HepG2 (cell line): ENCODE results near the gene TMEM164. TPM values are rescaled to one million over a fixed set of nuclear protein-coding genes. Genes with fewer than 3 reads are reported as not detected.

Experiments used
- ATAC-seq: fragments of 200-7000 bp; cut with Tn5 transposase; 3 replicates; pipeline ENCODE4 v1.9.1; 2020; ENCODE audit warnings: mild to moderate bottlenecking, moderate library complexity
- Bru-seq: library from RNA; stranded (reverse); fragments of 400-500 nt; gene quantifications from one replicate; lab custom pipeline; 2021; lab: Mats Ljungman, UMichigan
- BruChase-seq, 2 experiments: library from RNA; stranded (reverse); fragments of 400-500 nt; gene quantifications; one replicate each; lab custom pipeline; 2021; lab: Mats Ljungman, UMichigan
- BruUV-seq: library from RNA; stranded (reverse); fragments of 400-500 nt; replicated peaks from 2 replicates; lab custom pipeline; 2021; lab: Mats Ljungman, UMichigan
- CTCF ChIA-PET: fragments of 300-600 bp; formaldehyde crosslinking; extraction: SDS; loops from one replicate; lab custom pipeline; 2021; ENCODE audit warnings: low total read pairs, inconsistent platforms, low intra/inter-chr PET ratio; lab: Yijun Ruan, JAX
- POLR2A ChIA-PET: fragments of 350-600 bp; sonication (Branson Sonifier 250); formaldehyde crosslinking; loops from one replicate; lab custom pipeline; 2020; ENCODE audit warnings: antibody characterized with exemption, inconsistent platforms; lab: Yijun Ruan, JAX
- DNase-seq: peaks from one replicate; pipeline ENCODE4 v3.0.0-alpha.2; 2015; ENCODE audit warnings: low spot score
- FAIRE-seq: peaks from 3 replicates; lab custom pipeline; 2011; peaks lifted over from hg19 to GRCh38; lab: Jason Lieb, UNC
- H2AFZ ChIP-seq: one replicate; pipeline ENCODE4 v1.6.1; 2011; ENCODE audit warnings: low read length, inconsistent platforms
- H3K27ac ChIP-seq: fragments of 300-600 bp; 3 replicates; pipeline ENCODE4 v1.8.0; 2011; ENCODE audit warnings: mixed run types, mild to moderate bottlenecking, mixed read lengths, low read length, inconsistent platforms; ENCODE audit not compliant: insufficient read depth; ENCODE audit errors: extremely low read length
- H3K27me3 ChIP-seq, 2 experiments: fragments of 200-600 bp in 1 of 2; 2 replicates in 1 of 2; 3 replicates in 1 of 2; pipeline versions ENCODE4 v1.6.0 to v1.8.0; 2011; ENCODE audit warnings: low read length in 2 of 2, mild to moderate bottlenecking in 2 of 2, moderate library complexity in 2 of 2, inconsistent platforms in 1 of 2; ENCODE audit not compliant: insufficient read depth in 2 of 2, control insufficient read depth in 1 of 2
- H3K36me3 ChIP-seq, 2 experiments: fragments of 200-600 bp in 1 of 2; replicated peaks in 1 of 2; 2 replicates in 1 of 2; 3 replicates in 1 of 2; pipeline versions ENCODE4 v1.5.1 to v1.8.0; 2011; ENCODE audit warnings: low read length in 2 of 2, inconsistent platforms in 1 of 2; ENCODE audit not compliant: insufficient read depth in 2 of 2, control insufficient read depth in 1 of 2
- H3K4me1 ChIP-seq: 2 replicates; pipeline ENCODE4 v1.5.1; 2012; ENCODE audit warnings: low read length, inconsistent platforms; ENCODE audit not compliant: insufficient read depth
- H3K4me2 ChIP-seq: 2 replicates; pipeline ENCODE4 v1.6.0; 2011; ENCODE audit warnings: low read depth, low read length, inconsistent platforms
- H3K4me3 ChIP-seq, 3 experiments: fragments of 200-600 bp in 1 of 3; sonication (generic), shearing (Covaris generic) in 1 of 3; replicated peaks in 1 of 3; 2 replicates each; pipeline ENCODE4 v1.5.1; 2011 to 2016; ENCODE audit warnings: low read length in 3 of 3, inconsistent platforms in 2 of 3, low read depth in 2 of 3, mild to moderate bottlenecking in 2 of 3, control low read depth in 1 of 3, mixed read lengths in 1 of 3; ENCODE audit not compliant: insufficient read depth in 1 of 3
- H3K79me2 ChIP-seq: one replicate; pipeline ENCODE4 v1.6.1; 2011; ENCODE audit warnings: low read length, inconsistent platforms; ENCODE audit not compliant: insufficient read depth
- H3K9ac ChIP-seq: 2 replicates; pipeline ENCODE4 v1.6.0; 2011; ENCODE audit warnings: mild to moderate bottlenecking, low read depth, low read length, inconsistent platforms; ENCODE audit not compliant: insufficient read depth
- H3K9me3 ChIP-seq: 2 replicates; pipeline ENCODE4 v1.5.1; 2012; ENCODE audit warnings: mild to moderate bottlenecking, low read length
- H4K20me1 ChIP-seq: 2 replicates; pipeline ENCODE4 v1.6.0; 2011; ENCODE audit warnings: inconsistent platforms, mild to moderate bottlenecking, low read length, moderate library complexity; ENCODE audit not compliant: insufficient read depth
- FOXK1 ChIP-seq: sonication (generic); formaldehyde crosslinking; IDR thresholded peaks from 2 replicates; pipeline ENCODE4 v1.4.0; 2020; ENCODE audit warnings: low read depth, missing genetic modification reagents, borderline replicate concordance
- KDM5A ChIP-seq: fragments of 200-600 bp; sonication (generic); IDR thresholded peaks from 2 replicates; pipeline ENCODE4 v1.7.0; 2018; ENCODE audit warnings: antibody characterized with exemption, mild to moderate bottlenecking, low read length, borderline replicate concordance
- MAZ ChIP-seq, 2 experiments: sonication (generic) in 1 of 2; formaldehyde crosslinking in 1 of 2; IDR thresholded peaks; 2 replicates each; pipeline versions ENCODE4 v1.5.0 to v1.6.1; 2012 to 2020; ENCODE audit warnings: low read depth in 2 of 2, mild to moderate bottlenecking in 2 of 2, borderline replicate concordance in 1 of 2, improper control_type of control experiment in 1 of 2, low read length in 1 of 2, missing genetic modification reagents in 1 of 2, moderate library complexity in 1 of 2
- NFKB2 ChIP-seq: sonication (generic); formaldehyde crosslinking; IDR thresholded peaks from 2 replicates; pipeline ENCODE4 v1.4.0; 2020; ENCODE audit warnings: missing genetic modification reagents, borderline replicate concordance
- RBFOX2 ChIP-seq: fragments of 200-400 bp; formaldehyde crosslinking; IDR thresholded peaks from 2 replicates; pipeline ENCODE4 v1.6.1; 2017; ENCODE audit warnings: low read depth, mild to moderate bottlenecking, low read length
- STAT5B ChIP-seq: sonication (generic); formaldehyde crosslinking; IDR thresholded peaks from 2 replicates; pipeline ENCODE4 v1.4.0; 2020; ENCODE audit warnings: missing genetic modification reagents
- ZNF235 ChIP-seq: sonication (generic); formaldehyde crosslinking; IDR thresholded peaks from 2 replicates; pipeline ENCODE4 v1.8.1; 2023; ENCODE audit warnings: mild to moderate bottlenecking, missing genetic modification reagents, borderline replicate concordance
- ZNF382 ChIP-seq: sonication (generic); formaldehyde crosslinking; IDR thresholded peaks from 2 replicates; pipeline ENCODE4 v1.5.0; 2020; ENCODE audit warnings: missing genetic modification reagents, mild to moderate bottlenecking, borderline replicate concordance
- ZNF431 ChIP-seq: sonication (generic); formaldehyde crosslinking; IDR thresholded peaks from 2 replicates; pipeline ENCODE4 v1.9.0; 2022; ENCODE audit warnings: missing genetic modification reagents, low read depth, mild to moderate bottlenecking, borderline replicate concordance
- ZNF563 ChIP-seq: sonication (generic); formaldehyde crosslinking; IDR thresholded peaks from 2 replicates; pipeline ENCODE4 v1.8.0; 2022; ENCODE audit warnings: mild to moderate bottlenecking, moderate library complexity, missing genetic modification reagents
- ZNF776 ChIP-seq: sonication (generic); formaldehyde crosslinking; IDR thresholded peaks from 2 replicates; pipeline ENCODE4 v1.4.0; 2020; ENCODE audit warnings: mild to moderate bottlenecking, missing genetic modification reagents
- WGBS: methylation state at CpG from one replicate; pipeline ENCODE4 v1.1.6; 2017; ENCODE audit warnings: low lambda C conversion rate; 5-methylcytosine and 5-hydroxymethylcytosine counted together
- in situ Hi-C: cut with HindIII; loops from 2 replicates; pipeline ENCODE4 v1.10.0; 2017; ENCODE audit warnings: low pct_unique_long_range_greater_than_20kb; ENCODE audit not compliant: extremely low pct_ligation_motif_present
- intact Hi-C: fragments of 100-400 bp; cut with micrococcal nuclease; formaldehyde crosslinking; loops from one replicate; pipeline ENCODE4 v1.10.0; 2022; ENCODE audit not compliant: unreplicated experiment
- long read RNA-seq, 2 experiments: library from RNA in 1 of 2; library from polyadenylated mRNA in 1 of 2; stranded (forward) in 1 of 2; unstranded in 1 of 2; transcript quantifications; one replicate each; pipeline ENCODE4 v2.0.0, GENCODE V29; 2019 to 2022
- polyA minus RNA-seq, 3 experiments: library from RNA; depleted of rRNA, polyadenylated mRNA; stranded (reverse); fragments of >200 nt; gene quantifications; 2 replicates each; pipeline ENCODE4 v1.2.3, GENCODE V29; 2011; ENCODE audit warnings: low replicate concordance in 1 of 3
- polyA plus RNA-seq, 8 experiments: library from polyadenylated mRNA; depleted of rRNA in 3 of 8; stranded (reverse) in 7 of 8; unstranded in 1 of 8; fragments of >200 nt; fragmentation: Illumina TruSeq in 4 of 8; extraction: Trizol in 4 of 8; gene quantifications; 2 replicates each; pipeline versions ENCODE4 v1.2.1 to v1.2.3, GENCODE V29; 2011 to 2016; ENCODE audit warnings: low read depth in 4 of 8, missing spikeins in 1 of 8, mixed read lengths in 1 of 8; ENCODE audit not compliant: insufficient read depth in 1 of 8
- total RNA-seq, 5 experiments: library from RNA; depleted of rRNA; stranded (reverse); fragments of >200 nt; fragmentation: Illumina TruSeq; extraction: Trizol; gene quantifications; 2 replicates each; pipeline ENCODE4 v1.2.3, GENCODE V29; 2016; ENCODE audit warnings: low read depth in 1 of 5
- TF ChIP-seq, protein P1 (sequence below): IDR thresholded peaks from 2 replicates; pipeline ENCODE4 v1.6.1; 2012; ENCODE audit warnings: low read depth, low read length, improper control_type of control experiment

Gene TMEM164
- 9.8 and 13.2 TPM in 2 replicates for total RNA-seq (2016; rRNA removed; fragmentation: Illumina TruSeq; extraction: Trizol)
- 2.0 and 2.5 TPM in 2 replicates for total RNA-seq (2016; cell fraction: cytosol; rRNA removed; fragmentation: Illumina TruSeq; extraction: Trizol; ENCODE audit: low read depth)
- total RNA-seq (2016; cell fraction: insoluble cytoplasmic fraction; rRNA removed; fragmentation: Illumina TruSeq; extraction: Trizol): 8.8 and 14.0 TPM in 2 replicates
- total RNA-seq (2016; cell fraction: membrane; rRNA removed; fragmentation: Illumina TruSeq; extraction: Trizol): 6.5 and 8.8 TPM in 2 replicates
- total RNA-seq (2016; cell fraction: nucleus; rRNA removed; fragmentation: Illumina TruSeq; extraction: Trizol): 9.7 and 14.6 TPM in 2 replicates
- polyA plus RNA-seq (2011; rRNA removed): 3.8 and 5.8 TPM in 2 replicates
- 2.7 and 3.8 TPM in 2 replicates for polyA plus RNA-seq (2011; cell fraction: cytosol; rRNA removed)
- polyA plus RNA-seq (2011; cell fraction: nucleus; rRNA removed): 6.6 and 7.7 TPM in 2 replicates
- 4.5 and 4.8 TPM in 2 replicates for polyA plus RNA-seq (2012)
- polyA plus RNA-seq (2016; cell fraction: cytosol; fragmentation: Illumina TruSeq; extraction: Trizol; ENCODE audit: low read depth): 1.1 and 1.5 TPM in 2 replicates
- 7.5 and 7.8 TPM in 2 replicates for polyA plus RNA-seq (2016; cell fraction: insoluble cytoplasmic fraction; fragmentation: Illumina TruSeq; extraction: Trizol; ENCODE audit: low read depth)
- 3.8 and 4.5 TPM in 2 replicates for polyA plus RNA-seq (2016; cell fraction: membrane; fragmentation: Illumina TruSeq; extraction: Trizol; ENCODE audit: low read depth)
- polyA plus RNA-seq (2016; cell fraction: nucleus; fragmentation: Illumina TruSeq; extraction: Trizol; ENCODE audit: insufficient read depth, low read depth): 12.3 and 13.1 TPM in 2 replicates
- polyA minus RNA-seq (2011; rRNA and poly(A)+ RNA removed; ENCODE audit: low replicate concordance): 7.6 and 32.6 TPM in 2 replicates
- polyA minus RNA-seq (2011; cell fraction: cytosol; rRNA and poly(A)+ RNA removed): 2.6 and 6.2 TPM in 2 replicates
- polyA minus RNA-seq (2011; cell fraction: nucleus; rRNA and poly(A)+ RNA removed): 7.3 and 9.2 TPM in 2 replicates
- percentile 64 among the genes with signal in this experiment for Bru-seq, nascent RNA
- percentile 59 among the genes with signal in this experiment for BruChase-seq, experiment 1, labeled RNA remaining after a 6-hour chase
- BruChase-seq, experiment 2, labeled RNA remaining after a 2-hour chase: percentile 61 among the genes with signal in this experiment
- long read RNA-seq, experiment 1, partial matches to known transcripts: 0 of 2 reads
- long read RNA-seq, experiment 1, other reads (novel, unspliced or antisense): 2 of 2 reads
- long read RNA-seq, experiment 2, full-length matches to known transcripts: 1 of 29 reads
- long read RNA-seq, experiment 2, partial matches to known transcripts: 16 of 29 reads
- long read RNA-seq, experiment 2, other reads (novel, unspliced or antisense): 12 of 29 reads

DNA sequence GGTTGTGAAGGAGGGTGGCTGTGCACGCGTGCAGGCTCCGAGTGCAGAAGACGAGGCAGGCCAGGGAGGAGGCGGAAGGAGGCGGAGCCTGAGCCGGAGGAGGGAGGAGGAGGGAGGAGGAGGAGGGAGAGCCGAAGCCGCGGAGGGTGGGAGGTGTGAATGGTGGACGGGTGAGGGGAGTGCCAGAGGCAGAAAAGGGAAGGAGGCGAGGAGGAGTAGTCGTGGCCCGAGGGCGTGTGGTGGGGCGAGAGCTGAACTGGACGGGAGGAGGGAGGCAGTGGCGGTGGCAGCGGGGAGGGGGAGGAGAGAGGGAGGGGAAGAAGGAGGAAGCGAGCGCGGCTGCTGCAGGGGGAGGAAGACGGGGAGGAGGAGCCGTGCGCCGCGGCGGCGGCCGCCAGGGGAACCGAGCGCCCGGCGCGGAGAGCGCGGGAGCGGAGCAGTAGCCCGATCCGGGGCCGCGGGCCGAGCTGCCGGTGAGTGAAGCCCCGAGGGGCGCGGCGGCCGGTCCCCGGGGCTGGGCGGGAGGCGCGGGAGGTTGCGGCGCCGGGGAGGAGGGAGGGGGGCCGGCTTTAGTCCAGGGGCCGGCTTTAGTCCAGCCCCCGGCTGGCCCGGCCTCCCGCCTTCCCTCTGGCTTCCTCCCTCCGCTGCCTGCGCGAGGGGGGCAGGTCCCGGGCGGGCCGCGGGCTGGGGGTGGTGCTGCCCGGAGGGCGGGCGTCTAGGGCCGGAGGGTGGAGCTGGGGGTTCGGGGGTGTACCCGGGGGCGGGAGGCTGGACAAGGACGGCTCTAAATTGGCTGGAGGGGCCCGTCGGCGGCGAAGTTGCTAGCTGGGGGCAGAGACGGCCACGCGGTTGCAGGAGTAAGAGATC is at the start of gene TMEM164:
TSS of gene TMEM164 (plus strand) at position 815 of the 867 bp plus-strand sequence. CDS start 661 bp downstream, outside the sequence.
- no peaks in the 10 kb centered on the region for H4K20me1 ChIP-seq
- FAIRE-seq: no peak
- in situ Hi-C loops (no loop called here), intact Hi-C loops (loop anchor here (2.0 kb wide), 2 partner anchors 34 to 116 kb away; no protein-coding TSS in a partner anchor)
- peak within 1 kb of the TSS; percentile 40 to 71 (median 68); a peak in 5 of 6 replicates for H3K4me3 ChIP-seq
- H3K27ac ChIP-seq: no peak within 1 kb of the TSS
- H3K27me3 ChIP-seq: no peaks in the 10 kb centered on the region
- BruUV-seq: no TSS peak
- H3K9ac ChIP-seq: peak within 1 kb of the TSS; percentile 56
- ATAC-seq: peak; percentile 83
- peak within 1 kb of the TSS; percentile 74 for H3K4me2 ChIP-seq
- H3K79me2 ChIP-seq: no peaks in the 10 kb centered on the region
- no peak within 1 kb of the TSS for H2AFZ ChIP-seq
- ChIA-PET CTCF (no interaction called here), POLR2A (interaction anchor here (0.6 kb wide), 1 partner anchor 339 kb away, joined by 3 read pairs; no protein-coding TSS in a partner anchor)
- H3K36me3 ChIP-seq: no peaks in the 10 kb centered on the region
- 1% methylated on average over 20 of the region's 83 CpGs for WGBS
- peak; percentile 12 for DNase-seq
- H3K9me3 ChIP-seq: no peaks in the 10 kb centered on the region
- H3K4me1 ChIP-seq: peaks cover 32% of the 10 kb centered on the region
- TF ChIP-seq, protein P1, sequence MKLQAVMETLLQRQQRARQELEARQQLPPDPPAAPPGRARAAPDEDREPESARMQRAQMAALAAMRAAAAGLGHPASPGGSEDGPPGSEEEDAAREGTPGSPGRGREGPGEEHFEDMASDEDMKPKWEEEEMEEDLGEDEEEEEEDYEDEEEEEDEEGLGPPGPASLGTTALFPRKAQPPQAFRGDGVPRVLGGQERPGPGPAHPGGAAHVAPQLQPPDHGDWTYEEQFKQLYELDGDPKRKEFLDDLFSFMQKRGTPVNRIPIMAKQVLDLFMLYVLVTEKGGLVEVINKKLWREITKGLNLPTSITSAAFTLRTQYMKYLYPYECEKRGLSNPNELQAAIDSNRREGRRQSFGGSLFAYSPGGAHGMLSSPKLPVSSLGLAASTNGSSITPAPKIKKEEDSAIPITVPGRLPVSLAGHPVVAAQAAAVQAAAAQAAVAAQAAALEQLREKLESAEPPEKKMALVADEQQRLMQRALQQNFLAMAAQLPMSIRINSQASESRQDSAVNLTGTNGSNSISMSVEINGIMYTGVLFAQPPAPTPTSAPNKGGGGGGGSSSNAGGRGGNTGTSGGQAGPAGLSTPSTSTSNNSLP: no peak
- no peak for TF ChIP-seq ZNF235 (CRISPR knock-in tag)
- TF ChIP-seq ZNF563: no peak
- no peak for TF ChIP-seq ZNF776 (CRISPR knock-in tag)
- no peak for TF ChIP-seq FOXK1
- no peak for TF ChIP-seq ZNF431
- TF ChIP-seq MAZ (IDR thresholded peaks at IDR 0.05; ENCODE audit: borderline replicate concordance, low read depth, low read length): 0 out of 2 replicates have a peak, but pooled peaks have one; percentile 6
- 0 out of 2 replicates have a peak, but pooled peaks have one; percentile 20 for TF ChIP-seq MAZ (CRISPR knock-in tag; IDR thresholded peaks at IDR 0.05; ENCODE audit: low read depth)
- TF ChIP-seq KDM5A: no peak
- TF ChIP-seq ZNF382 (CRISPR knock-in tag): no peak
- no peak for TF ChIP-seq STAT5B (CRISPR knock-in tag)
- TF ChIP-seq RBFOX2: peak; percentile 61
- peak; percentile 52; the same call in 1 of the 2 replicates for TF ChIP-seq NFKB2
